ENCODE results near the gene IL13RA2. TPM values are rescaled to one million over a fixed set of nuclear protein-coding genes. Genes with fewer than 3 reads are reported as not detected.

The IL13RA2 gene
- total RNA-seq, 4 donors from 2014 or later = 0.33 to 0.52 (median 0.39) TPM; not detected in 1

DNA sequence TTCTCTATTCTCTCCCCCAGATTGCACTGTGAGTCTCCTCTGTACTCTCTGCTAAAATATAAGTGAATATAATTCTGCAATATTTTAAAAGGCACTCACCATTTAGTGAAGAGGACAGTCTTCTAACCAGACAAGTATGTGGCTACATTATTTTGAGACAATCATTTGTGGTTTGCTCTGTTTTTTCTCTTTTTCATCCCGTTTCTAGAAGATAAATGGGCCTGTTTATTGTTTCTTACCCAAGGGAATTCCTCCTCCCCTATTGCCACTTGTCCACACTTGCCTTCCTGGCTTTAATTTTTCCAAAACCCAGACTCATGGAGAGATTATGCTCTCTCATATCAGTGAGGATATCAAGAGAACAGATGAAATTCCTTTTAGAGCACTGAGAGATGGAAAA is 18.6 kb upstream of the IL13RA2 start:
- WGBS = 42% methylated on average over 1 of the region's 1 CpG

DNA sequence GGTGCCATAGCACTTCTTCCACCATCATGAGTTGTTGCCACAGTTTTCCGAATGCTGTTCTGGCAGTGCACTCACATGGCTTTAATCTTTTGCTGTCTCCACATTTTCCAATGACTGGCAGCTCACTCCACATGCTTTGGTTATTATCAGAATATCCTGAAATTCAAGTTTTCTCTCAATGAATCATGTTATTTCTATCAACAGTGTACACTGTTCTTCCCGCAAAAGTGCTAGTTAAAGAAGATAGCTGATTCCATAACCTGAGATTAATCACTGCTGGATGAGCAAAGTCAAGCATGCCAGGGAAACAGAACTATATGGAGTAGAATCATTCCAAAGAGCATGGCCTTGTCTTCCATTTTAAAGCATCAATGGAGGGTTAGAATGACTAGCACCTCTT is 14.6 kb upstream of the IL13RA2 start:
- TF ChIP-seq POLR2A (IDR thresholded peaks at IDR 0.05; ENCODE audit: low read depth) (no peak), CTCF (IDR thresholded peaks at IDR 0.05) (no peak)
- Histone ChIP-seq H3K27ac (replicated peaks in 1 of 4) (no peak overlapping the region), H3K4me3 (no peak overlapping the region), H3K27me3 (peaks cover 0 to 10% (median 0%) of the 10 kb centered on the region in 4 donors), H3K9me3 (no peaks in the 10 kb centered on the region), H3K4me1 (peaks cover 0 to 13% (median 4%) of the 10 kb centered on the region in 4 donors), H3K36me3 (no peaks in the 10 kb centered on the region)
- intact Hi-C loops (cut with DNase I) = no loop called here
- 82% methylated on average over 2 of the region's 2 CpGs for WGBS
- DNase-seq (ENCODE audit: extremely low spot score) = no peak

More for the DNA sequence above, 18.6 kb upstream of the IL13RA2 start:
- peaks cover 0 to 13% (median 0%) of the 10 kb centered on the region in 4 donors for H3K27me3 ChIP-seq
- DNase-seq (ENCODE audit: extremely low spot score) = no peak
- H3K4me1 ChIP-seq = no peaks in the 10 kb centered on the region
- H3K9me3 ChIP-seq = no peaks in the 10 kb centered on the region
- H3K27ac ChIP-seq (replicated peaks in 1 of 4) = no peak overlapping the region
- no peak overlapping the region for H3K4me3 ChIP-seq
- intact Hi-C loops (cut with DNase I) = no loop called here
- H3K36me3 ChIP-seq = no peaks in the 10 kb centered on the region
- TF ChIP-seq POLR2AphosphoS5 (IDR thresholded peaks at IDR 0.05) = no peak
- no peak for TF ChIP-seq POLR2A (IDR thresholded peaks at IDR 0.05; ENCODE audit: low read depth)
- TF ChIP-seq EP300 (IDR thresholded peaks at IDR 0.05) = no peak
- TF ChIP-seq CTCF (IDR thresholded peaks at IDR 0.05) = no peak

DNA sequence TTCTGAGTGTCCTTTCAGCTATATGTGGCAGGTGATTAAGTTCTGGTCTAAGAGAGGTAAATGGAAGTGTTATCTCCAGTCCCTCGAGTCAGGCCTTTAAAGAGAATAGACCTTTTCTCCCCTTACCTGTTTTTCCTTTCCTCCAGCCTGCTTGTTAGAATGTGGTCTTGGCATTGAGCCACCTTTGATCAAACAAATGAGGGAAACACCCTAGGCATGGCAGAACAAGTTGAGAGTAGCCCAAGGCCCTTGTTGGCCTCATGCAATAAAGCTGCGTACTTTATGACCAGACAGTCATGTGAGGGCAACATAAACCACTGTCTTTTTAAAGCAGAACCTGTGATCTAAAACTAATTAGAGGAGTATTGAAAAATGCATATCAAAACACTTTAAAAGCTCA is 13.2 kb upstream of the IL13RA2 start:
- Histone ChIP-seq H3K36me3 (no peaks in the 10 kb centered on the region), H3K4me3 (no peak overlapping the region), H3K27ac (replicated peaks in 1 of 4) (no peak overlapping the region), H3K27me3 (peaks cover 0 to 4% (median 0%) of the 10 kb centered on the region in 4 donors), H3K9me3 (no peaks in the 10 kb centered on the region), H3K4me1 (peaks cover 0 to 13% (median 4%) of the 10 kb centered on the region in 4 donors)
- DNase-seq (ENCODE audit: extremely low spot score) = no peak
- intact Hi-C loops (cut with DNase I) = no loop called here
- no peak for TF ChIP-seq EP300 (IDR thresholded peaks at IDR 0.05)
- 71% methylated on average over 2 of the region's 2 CpGs for WGBS

GRCh38 chrX:115029869-115030570 is 12.6 kb upstream of the IL13RA2 start:
- intact Hi-C loops (cut with DNase I) = no loop called here
- DNase-seq (ENCODE audit: extremely low spot score) = no peak
- H3K27me3 ChIP-seq = peaks cover 0 to 4% (median 0%) of the 10 kb centered on the region in 4 donors
- H3K27ac ChIP-seq (replicated peaks in 1 of 4) = no peak overlapping the region
- H3K9me3 ChIP-seq = no peaks in the 10 kb centered on the region
- peaks cover 0 to 13% (median 4%) of the 10 kb centered on the region in 4 donors for H3K4me1 ChIP-seq
- no peaks in the 10 kb centered on the region for H3K36me3 ChIP-seq
- 43% methylated on average over 5 of the region's 5 CpGs for WGBS
- TF ChIP-seq EP300 (IDR thresholded peaks at IDR 0.05) (no peak), POLR2A (IDR thresholded peaks at IDR 0.05; ENCODE audit: low read depth) (no peak), CTCF (IDR thresholded peaks at IDR 0.05) (no peak), POLR2AphosphoS5 (IDR thresholded peaks at IDR 0.05) (no peak)
- no peak overlapping the region for H3K4me3 ChIP-seq

- DNase-seq (ENCODE audit: extremely low spot score) = no peak
- intact Hi-C loops (cut with DNase I) = no loop called here
- Histone ChIP-seq H3K4me1 (peaks cover 0 to 13% (median 4%) of the 10 kb centered on the region in 4 donors), H3K4me3 (no peak overlapping the region), H3K9me3 (no peaks in the 10 kb centered on the region), H3K27ac (replicated peaks in 1 of 4) (no peak overlapping the region), H3K36me3 (no peaks in the 10 kb centered on the region), H3K27me3 (peaks cover 0 to 4% (median 0%) of the 10 kb centered on the region in 4 donors)
- no peak for TF ChIP-seq POLR2A (IDR thresholded peaks at IDR 0.05; ENCODE audit: low read depth)
- TF ChIP-seq CTCF (IDR thresholded peaks at IDR 0.05) = no peak
- TF ChIP-seq POLR2AphosphoS5 (IDR thresholded peaks at IDR 0.05) = no peak
- TF ChIP-seq EP300 (IDR thresholded peaks at IDR 0.05) = no peak
Observed at GRCh38 chrX:115029440-115029839, 12.0 kb upstream of the IL13RA2 start.
